Neural cell (in vitro differentiated cells): ENCODE measurements around the gene SHISAL1.

Experiments used
- EZH2 ChIP-seq: fragments of 200-600, 300-800 bp; shearing (Covaris generic), sonication (generic); IDR thresholded peaks from 2 replicates; pipeline ENCODE4 v1.6.1; 2014; ENCODE audit warnings: antibody characterized with exemption, low read length, borderline replicate concordance, mild to moderate bottlenecking; ENCODE audit not compliant: insufficient read depth, poor library complexity, severe bottlenecking
- TAF1 ChIP-seq: IDR thresholded peaks from 2 replicates; pipeline ENCODE4 v1.6.1; 2012; ENCODE audit warnings: low read depth
- TF ChIP-seq, protein P1 (sequence below): fragments of 450-650 bp; IDR thresholded peaks from 2 replicates; pipeline ENCODE4 v1.5.1; 2014; ENCODE audit warnings: antibody characterized with exemption, mild to moderate bottlenecking, moderate library complexity; ENCODE audit not compliant: poor library complexity, severe bottlenecking
- TF ChIP-seq, protein P2 (sequence below): IDR thresholded peaks from 2 replicates; pipeline ENCODE4 v1.6.1; 2012; ENCODE audit warnings: borderline replicate concordance

GRCh38 chr22:44357966-44358465, 45.3 kb upstream of the SHISAL1 start:
- TF ChIP-seq TAF1 (no peak), EZH2 (no peak)
- TF ChIP-seq, protein P1, sequence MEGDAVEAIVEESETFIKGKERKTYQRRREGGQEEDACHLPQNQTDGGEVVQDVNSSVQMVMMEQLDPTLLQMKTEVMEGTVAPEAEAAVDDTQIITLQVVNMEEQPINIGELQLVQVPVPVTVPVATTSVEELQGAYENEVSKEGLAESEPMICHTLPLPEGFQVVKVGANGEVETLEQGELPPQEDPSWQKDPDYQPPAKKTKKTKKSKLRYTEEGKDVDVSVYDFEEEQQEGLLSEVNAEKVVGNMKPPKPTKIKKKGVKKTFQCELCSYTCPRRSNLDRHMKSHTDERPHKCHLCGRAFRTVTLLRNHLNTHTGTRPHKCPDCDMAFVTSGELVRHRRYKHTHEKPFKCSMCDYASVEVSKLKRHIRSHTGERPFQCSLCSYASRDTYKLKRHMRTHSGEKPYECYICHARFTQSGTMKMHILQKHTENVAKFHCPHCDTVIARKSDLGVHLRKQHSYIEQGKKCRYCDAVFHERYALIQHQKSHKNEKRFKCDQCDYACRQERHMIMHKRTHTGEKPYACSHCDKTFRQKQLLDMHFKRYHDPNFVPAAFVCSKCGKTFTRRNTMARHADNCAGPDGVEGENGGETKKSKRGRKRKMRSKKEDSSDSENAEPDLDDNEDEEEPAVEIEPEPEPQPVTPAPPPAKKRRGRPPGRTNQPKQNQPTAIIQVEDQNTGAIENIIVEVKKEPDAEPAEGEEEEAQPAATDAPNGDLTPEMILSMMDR: no peak
- TF ChIP-seq, protein P2, sequence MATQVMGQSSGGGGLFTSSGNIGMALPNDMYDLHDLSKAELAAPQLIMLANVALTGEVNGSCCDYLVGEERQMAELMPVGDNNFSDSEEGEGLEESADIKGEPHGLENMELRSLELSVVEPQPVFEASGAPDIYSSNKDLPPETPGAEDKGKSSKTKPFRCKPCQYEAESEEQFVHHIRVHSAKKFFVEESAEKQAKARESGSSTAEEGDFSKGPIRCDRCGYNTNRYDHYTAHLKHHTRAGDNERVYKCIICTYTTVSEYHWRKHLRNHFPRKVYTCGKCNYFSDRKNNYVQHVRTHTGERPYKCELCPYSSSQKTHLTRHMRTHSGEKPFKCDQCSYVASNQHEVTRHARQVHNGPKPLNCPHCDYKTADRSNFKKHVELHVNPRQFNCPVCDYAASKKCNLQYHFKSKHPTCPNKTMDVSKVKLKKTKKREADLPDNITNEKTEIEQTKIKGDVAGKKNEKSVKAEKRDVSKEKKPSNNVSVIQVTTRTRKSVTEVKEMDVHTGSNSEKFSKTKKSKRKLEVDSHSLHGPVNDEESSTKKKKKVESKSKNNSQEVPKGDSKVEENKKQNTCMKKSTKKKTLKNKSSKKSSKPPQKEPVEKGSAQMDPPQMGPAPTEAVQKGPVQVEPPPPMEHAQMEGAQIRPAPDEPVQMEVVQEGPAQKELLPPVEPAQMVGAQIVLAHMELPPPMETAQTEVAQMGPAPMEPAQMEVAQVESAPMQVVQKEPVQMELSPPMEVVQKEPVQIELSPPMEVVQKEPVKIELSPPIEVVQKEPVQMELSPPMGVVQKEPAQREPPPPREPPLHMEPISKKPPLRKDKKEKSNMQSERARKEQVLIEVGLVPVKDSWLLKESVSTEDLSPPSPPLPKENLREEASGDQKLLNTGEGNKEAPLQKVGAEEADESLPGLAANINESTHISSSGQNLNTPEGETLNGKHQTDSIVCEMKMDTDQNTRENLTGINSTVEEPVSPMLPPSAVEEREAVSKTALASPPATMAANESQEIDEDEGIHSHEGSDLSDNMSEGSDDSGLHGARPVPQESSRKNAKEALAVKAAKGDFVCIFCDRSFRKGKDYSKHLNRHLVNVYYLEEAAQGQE: no peak
